Stimulated activated CD8-positive, alpha-beta memory T cell treated with anti-CD3 and anti-CD28 coated beads, Interleukin-15, amount 100 ng/mL, for 4 hours (primary cell): ENCODE data around the gene ELOVL4.

Experiments used
- DNase-seq, 2 donors: peaks; one replicate each; pipeline ENCODE4 v3.0.0-alpha.2; 2020; ENCODE audit warnings: low read depth in 2 of 2

ELOVL4 gene

GRCh38 chr6:79947191-79948186, at the start of gene ELOVL4:
TSS of gene ELOVL4 (minus strand) at chr6:79947553. CDS start at chr6:79947279, 274 bp downstream.
- peak in 1 of 2 donors; percentile 52 for DNase-seq

- no peak for DNase-seq
Measured at GRCh38 chr6:79993911-79994309, 46.6 kb upstream of the ELOVL4 start.

- no peak for DNase-seq
Measured at GRCh38 chr6:79993012-79993910, 45.9 kb upstream of the ELOVL4 start.

GRCh38 chr6:79989641-79990040, 42.3 kb upstream of the ELOVL4 start:
- DNase-seq: no peak

DNA sequence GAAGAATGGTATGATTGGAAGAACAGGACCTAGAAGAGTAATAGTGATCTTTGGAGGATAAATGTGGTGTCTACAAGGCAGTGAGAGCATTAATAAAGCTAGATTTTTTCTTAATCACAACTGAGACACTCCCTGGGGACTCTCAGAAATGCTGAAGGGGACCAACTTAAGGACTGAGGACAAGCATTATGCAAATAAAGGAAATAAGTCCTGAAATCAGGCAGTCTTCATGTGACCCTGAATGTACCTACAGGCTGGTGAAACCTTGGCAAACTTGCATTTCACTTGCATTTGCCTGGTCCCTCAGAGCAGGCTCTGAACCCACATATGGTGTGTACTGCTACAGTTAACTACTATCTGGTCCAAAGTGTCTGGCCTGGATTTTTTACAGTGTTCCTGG, 37.8 kb upstream of the ELOVL4 start:
- no peak for DNase-seq

DNA sequence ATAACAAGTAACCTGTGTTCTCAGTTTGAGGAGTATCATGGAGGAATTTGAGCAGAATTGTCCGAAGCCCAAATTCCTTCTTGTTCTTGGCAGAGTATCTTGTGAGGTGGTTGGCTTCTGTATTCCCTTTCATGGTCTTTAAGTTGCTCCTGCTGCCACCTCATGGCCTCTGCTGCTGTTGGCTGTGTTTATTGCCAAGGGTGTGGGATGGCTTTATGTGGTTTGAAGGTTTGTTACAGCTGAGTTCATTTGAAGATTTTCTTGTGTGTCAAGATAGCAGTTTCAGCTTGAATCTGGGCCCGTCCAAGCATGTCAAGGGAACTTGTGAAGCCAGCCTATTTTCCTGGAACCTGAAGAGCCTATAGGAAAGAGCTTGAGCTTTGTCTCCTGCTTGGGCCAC, 36.9 kb upstream of the ELOVL4 start:
- DNase-seq: no peak

- no peak for DNase-seq
Measured at GRCh38 chr6:79981652-79982051, 34.3 kb upstream of the ELOVL4 start.

DNA sequence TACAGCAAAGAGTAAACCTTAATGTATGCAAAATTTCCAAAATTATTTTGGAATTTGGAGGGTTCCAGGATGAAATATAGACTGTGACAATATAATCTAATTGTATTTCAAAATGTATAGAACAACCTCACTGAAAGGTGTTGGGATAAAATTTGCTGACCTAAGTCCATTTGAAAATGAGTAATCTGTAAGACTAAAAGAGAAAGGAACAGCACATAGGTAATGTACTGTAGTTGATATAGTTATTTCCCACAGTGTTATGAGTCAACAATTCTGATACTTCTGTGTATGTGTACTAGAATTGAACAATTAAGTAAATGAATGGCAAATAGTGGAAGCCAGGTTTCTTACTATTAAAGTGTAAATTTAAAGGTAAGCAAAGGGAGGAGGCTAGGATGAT, 23.8 kb upstream of the ELOVL4 start:
- DNase-seq: no peak

GRCh38 chr6:79969784-79970183, 22.4 kb upstream of the ELOVL4 start:
- DNase-seq: no peak

GRCh38 chr6:79967178-79967577, 19.8 kb upstream of the ELOVL4 start:
- no peak for DNase-seq

DNA sequence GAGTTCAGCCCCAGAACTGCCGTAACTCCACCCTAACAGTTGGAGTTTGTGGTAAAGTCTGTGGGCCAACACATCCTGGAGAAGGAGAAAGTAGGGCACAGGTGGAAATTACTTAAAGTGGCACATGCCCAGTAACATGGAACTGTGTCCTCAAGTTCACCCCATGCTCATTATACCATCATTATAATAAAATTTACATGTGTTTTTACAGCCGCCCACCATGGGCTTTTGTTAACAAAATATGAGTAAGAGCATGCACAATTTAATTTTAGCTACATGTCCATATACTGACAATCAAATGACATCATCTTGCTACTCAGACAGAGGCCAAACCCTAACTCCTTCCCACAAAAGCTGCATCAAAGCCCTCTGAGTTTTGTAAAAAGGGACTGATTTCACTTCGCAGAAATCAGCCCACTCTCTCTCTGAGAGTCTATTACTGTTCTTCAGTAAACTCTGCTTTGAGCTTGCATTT, 17.3 kb upstream of the ELOVL4 start:
- DNase-seq: no peak

DNA sequence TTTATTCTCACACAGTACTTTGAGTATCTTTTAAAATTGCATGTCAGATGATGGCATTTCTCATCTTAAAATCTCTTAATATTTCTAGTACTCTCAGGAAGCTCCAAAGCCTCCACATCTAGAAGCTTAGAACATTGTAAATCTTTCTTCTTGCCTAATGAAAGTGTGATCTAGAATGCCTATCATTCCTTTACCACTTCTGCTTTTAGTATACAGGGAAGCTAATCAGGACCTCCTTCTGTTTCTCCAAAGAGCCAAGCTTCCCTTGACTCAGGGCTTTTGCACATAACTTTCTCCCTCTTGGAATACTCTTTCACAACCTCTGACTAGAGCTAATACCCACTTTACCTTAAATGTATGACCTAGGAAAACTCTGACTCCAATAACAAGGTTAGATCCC, 7.5 kb upstream of the ELOVL4 start:
- DNase-seq: no peak

DNA sequence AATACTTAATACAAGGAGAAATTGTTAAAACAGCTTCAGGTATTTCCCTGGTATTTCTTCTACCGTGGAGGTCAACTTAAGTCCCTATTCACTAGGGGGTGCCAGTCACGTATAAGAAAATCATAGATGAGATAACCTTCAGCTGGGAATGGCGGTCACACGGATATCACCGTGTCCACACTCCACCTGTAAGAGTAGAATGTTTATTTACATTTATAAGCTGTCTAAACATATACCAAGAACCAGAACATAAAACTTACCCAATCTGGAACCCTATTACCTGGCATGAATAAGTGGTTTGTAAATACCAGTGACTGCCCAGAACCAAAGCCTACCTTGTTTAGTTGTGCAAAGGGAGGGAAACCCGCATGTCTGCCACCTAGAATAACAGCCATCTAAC, 1.9 kb upstream of the ELOVL4 start:
- DNase-seq: no peak

DNA sequence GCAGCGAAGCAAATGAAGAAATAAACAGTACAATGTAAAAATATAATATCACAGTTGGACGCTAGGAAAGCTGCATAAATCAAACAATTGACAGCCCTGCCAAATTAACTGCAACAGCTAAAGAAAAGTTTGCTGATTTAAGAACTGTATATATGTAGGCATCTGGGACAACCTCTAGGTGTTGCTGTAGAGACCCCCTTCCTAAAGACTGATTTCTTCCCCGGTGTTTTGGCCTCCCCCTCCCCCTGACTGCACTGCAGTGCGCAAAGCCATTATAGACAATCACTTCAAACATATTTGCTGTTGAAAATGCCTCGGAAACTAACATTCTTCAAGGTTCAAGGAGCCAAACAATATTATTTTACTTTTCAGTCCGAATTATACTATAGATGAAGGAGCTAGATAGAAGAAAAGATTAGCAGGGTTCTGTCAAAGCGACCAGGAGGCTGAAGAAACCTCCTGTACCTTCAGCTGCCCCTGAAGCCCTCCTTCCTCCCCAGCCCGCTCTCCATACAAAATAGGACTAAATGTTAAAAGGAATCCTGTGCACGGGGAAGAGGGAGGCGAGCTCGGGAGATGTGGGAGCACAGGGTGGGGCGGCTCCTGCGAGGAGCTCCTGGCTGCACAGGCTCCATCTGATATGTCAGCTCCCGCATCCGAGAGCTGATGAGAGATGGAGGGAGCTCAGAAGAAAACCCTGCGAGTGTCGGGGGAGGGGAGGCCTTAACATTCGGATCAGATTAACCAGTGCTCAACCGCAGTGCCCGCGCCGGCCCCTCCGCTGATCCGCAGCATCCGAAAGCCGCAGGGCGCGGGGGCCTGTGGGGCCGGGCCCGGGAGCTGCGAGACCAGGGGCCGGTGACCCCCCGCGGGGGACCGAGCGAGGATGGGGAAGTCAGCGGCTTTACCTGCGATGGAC, 822 bp downstream of the ELOVL4 start:
- DNase-seq: no peak

- no peak for DNase-seq
Measured at GRCh38 chr6:79943133-79943532, 4.2 kb downstream of the ELOVL4 start.

- DNase-seq: no peak
Measured at GRCh38 chr6:79941489-79942151, 5.7 kb downstream of the ELOVL4 start.

DNA sequence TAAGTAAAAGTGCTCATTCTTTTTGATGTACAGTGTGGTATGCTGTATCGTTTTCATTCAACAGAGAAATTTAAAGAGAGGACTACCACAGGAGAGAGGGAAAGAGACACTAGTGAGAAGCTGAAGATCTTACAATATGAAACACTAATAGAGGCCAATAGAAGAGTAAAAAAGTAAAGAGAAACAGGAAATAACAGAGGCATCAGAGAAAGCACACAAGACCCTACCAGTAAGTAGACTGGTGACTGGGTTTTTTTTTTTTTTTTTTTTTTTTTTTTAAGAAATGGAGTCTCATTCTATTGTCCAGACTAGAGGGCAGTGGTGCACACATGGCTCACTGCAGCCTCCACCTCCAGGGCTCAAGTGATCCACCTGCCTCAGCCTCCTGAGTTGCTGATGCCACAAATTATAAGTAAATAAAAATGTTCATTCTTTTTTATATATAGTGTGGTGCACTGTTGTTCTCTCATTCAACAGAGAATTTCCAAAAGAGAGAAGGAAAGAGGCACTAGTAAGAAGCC, 18.8 kb downstream of the ELOVL4 start:
- no peak for DNase-seq

DNA sequence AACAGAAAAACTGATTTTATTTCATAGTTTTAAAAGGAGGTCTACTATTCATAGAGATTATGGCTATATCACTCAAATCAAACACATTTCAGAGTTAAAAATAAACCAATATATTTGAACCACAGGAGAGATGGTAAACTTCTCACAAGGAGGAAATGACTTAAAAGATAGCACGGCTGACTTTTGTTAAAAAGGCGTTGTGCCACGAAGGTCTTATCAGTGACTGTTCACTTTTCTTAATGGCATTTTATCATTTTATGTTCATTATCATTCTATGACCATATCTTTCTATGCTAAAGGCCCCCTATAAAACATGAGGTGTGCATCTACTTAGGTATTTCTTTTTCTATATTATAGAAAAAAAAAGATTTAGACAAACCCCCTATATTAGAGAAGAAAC, 19.6 kb downstream of the ELOVL4 start:
- DNase-seq: no peak

DNA sequence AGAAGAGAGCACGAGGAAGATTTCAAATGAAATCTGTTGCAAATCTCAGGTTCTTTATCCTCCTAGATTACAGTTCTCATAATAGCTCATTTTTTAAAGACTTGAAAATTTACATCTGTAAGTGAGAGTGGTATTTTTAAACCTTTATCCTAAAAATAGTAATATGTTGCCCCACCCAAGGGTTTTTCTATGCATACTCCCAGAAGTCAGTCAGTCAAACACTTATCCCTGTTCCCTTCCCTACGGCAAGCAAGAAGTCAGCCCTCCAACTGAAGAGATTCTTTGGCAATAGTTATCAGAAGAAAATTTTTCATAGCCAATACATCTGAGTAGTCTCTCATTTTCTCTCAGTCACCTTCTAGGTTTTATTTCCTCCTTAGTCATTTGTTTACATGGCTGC, 24.1 kb downstream of the ELOVL4 start:
- no peak for DNase-seq

DNA sequence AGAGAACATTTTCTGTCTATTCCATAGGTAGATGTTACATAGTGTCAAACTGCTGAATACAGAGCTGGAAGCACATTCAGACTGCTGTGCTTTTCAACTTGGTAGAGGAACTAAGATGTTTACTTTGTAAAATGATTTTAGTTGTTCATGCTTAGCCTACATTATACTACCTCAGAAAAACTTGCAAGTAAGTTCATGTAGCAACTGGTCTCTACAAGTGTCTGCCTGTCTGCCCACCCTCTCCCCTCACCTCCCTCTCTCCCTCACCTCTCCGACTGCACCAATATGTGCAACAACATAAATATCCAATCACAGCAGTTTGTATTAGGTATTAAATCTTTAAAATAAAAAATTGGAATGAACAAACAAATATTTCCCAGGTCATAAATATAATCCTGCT, 25.3 kb downstream of the ELOVL4 start:
- no peak for DNase-seq

- no peak for DNase-seq
Measured at GRCh38 chr6:79913369-79913768, 34.0 kb downstream of the ELOVL4 start.
